Stimulated activated CD4-positive, alpha-beta T cell treated with anti-CD3 and anti-CD28 coated beads, Interleukin-4, amount 100 ng/mL, for 48 hours (primary cell): ENCODE measurements around the gene ANKRD23.
"Not testable (repeated sequence)": the region's sequence is repeated elsewhere in the genome, so short reads cannot be mapped to it uniquely, and the experiment has no call there.

Source experiments
- DNase-seq, 2 donors: peaks; one replicate each; pipeline ENCODE4 v3.0.0-alpha.2; 2020; ENCODE audit warnings: low read depth in 2 of 2

ANKRD23 gene

GRCh38 chr2:96816127-96816835 lies 27.5 kb downstream of the ANKRD23 start, which contains the start of gene CNNM3:
Gene CNNM3 (plus strand): TSS chr2:96816268. CDS start chr2:96816278, 10 bp downstream.
- DNase-seq = peak; percentile 95

GRCh38 chr2:96815326-96816126 lies 28.3 kb downstream of the ANKRD23 start:
- peak in 1 of 2 donors; percentile 12 for DNase-seq

GRCh38 chr2:96813656-96814055 lies 30.2 kb downstream of the ANKRD23 start:
- DNase-seq = no peak

GRCh38 chr2:96811917-96812316 lies 31.9 kb downstream of the ANKRD23 start:
- no peak for DNase-seq

- DNase-seq = no peak
Measured at GRCh38 chr2:96810783-96811192, 33.0 kb downstream of the ANKRD23 start.

GRCh38 chr2:96809951-96810782 lies 33.7 kb downstream of the ANKRD23 start:
- no peak for DNase-seq

- no peak for DNase-seq
Measured at GRCh38 chr2:96809216-96809882, 34.5 kb downstream of the ANKRD23 start.

- DNase-seq = no peak
Measured at GRCh38 chr2:96808176-96808837, 35.5 kb downstream of the ANKRD23 start.

GRCh38 chr2:96807127-96807471 lies 36.7 kb downstream of the ANKRD23 start:
- DNase-seq = no peak

- DNase-seq = no peak
Measured at GRCh38 chr2:96806468-96807126, 37.2 kb downstream of the ANKRD23 start.

GRCh38 chr2:96805946-96806345 lies 37.9 kb downstream of the ANKRD23 start:
- not testable (repeated sequence) for DNase-seq

GRCh38 chr2:96804986-96805385 lies 38.8 kb downstream of the ANKRD23 start:
- DNase-seq = no peak

- no peak for DNase-seq
Measured at GRCh38 chr2:96802721-96803120, 41.1 kb downstream of the ANKRD23 start.

GRCh38 chr2:96801786-96802595 lies 41.8 kb downstream of the ANKRD23 start:
- DNase-seq = peak; percentile 23 to 45

- peak; percentile 61 to 65 for DNase-seq
Measured at GRCh38 chr2:96801005-96801785, 42.6 kb downstream of the ANKRD23 start.

- DNase-seq = no peak
Measured at GRCh38 chr2:96800061-96801004, 43.5 kb downstream of the ANKRD23 start.

- no peak for DNase-seq
Measured at GRCh38 chr2:96799623-96799935, 44.2 kb downstream of the ANKRD23 start.
